ENCODE measurements around the gene GRM1. TPM values are rescaled to one million over a fixed set of nuclear protein-coding genes. Genes with fewer than 3 reads are reported as not detected.

Gene GRM1
- total and polyA plus RNA-seq, 2 donors (not counting 3 experiments of a cell fraction or from before 2014, with no cell fraction given): 0.07 TPM; not detected in 1

DNA sequence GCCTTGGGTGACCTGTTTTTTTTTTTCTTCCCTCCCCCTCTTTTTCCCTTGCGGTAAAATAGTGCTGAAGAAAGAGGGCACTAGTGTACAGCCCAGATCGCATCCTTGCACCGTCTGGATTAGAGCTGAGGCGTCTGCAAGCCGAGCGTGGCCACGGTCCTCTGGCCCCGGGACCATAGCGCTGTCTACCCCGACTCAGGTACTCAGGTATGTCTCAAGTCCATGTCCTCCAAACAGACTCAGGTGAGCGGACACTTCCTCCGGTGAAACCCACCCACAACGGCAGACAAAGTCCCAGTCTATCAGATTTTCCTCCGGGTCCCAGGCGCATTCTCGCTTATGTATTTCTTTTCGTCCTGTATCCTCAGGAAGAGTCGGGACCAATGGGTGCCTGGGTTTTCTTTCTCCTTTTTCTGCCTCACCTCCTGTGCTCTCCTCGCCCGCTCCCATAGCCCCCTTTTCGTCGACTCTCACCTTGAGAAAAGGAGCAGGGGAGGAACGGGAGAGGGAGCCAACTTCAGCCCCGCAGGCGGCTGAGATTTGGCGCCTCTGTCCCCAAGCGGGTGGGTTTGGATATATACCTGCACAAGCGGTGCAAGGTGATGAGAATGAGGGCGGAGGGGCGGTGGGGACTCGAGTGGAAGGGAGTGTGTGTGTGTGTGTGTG is 1.1 kb upstream of the GRM1 start:
- H3K9ac ChIP-seq (replicated peaks; ENCODE audit: extremely low read depth, insufficient read depth, low read length): no peak overlapping the region
- BruUV-seq (replicated peaks): no TSS peak
- H3K79me2 ChIP-seq (ENCODE audit: control insufficient read depth, insufficient read depth, low read length): no peaks in the 10 kb centered on the region
- H3K4me1 ChIP-seq (ENCODE audit: control insufficient read depth, extremely low read depth, insufficient read depth, low read length): no peaks in the 10 kb centered on the region
- TF ChIP-seq, protein P1, sequence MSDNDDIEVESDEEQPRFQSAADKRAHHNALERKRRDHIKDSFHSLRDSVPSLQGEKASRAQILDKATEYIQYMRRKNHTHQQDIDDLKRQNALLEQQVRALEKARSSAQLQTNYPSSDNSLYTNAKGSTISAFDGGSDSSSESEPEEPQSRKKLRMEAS (IDR thresholded peaks at IDR 0.05; ENCODE audit: insufficient read depth, insufficient read length): no peak
- H3K36me3 ChIP-seq (ENCODE audit: control insufficient read depth in 2 of 2, extremely low read depth in 1 of 2, insufficient read depth in 2 of 2, low read length in 2 of 2): no peaks in the 10 kb centered on the region
- no peaks in the 10 kb centered on the region for H3K9me3 ChIP-seq (replicated peaks; ENCODE audit: control insufficient read depth, insufficient read depth, low read length)
- H3K27me3 ChIP-seq (ENCODE audit: control insufficient read depth in 2 of 2, insufficient read depth in 2 of 2, low read length in 2 of 2): peaks cover 19 to 20% of the 10 kb centered on the region in 2 experiments
- no peaks in the 10 kb centered on the region for H4K20me1 ChIP-seq (replicated peaks; ENCODE audit: control insufficient read depth, extremely low read depth, insufficient read depth, low read length)
- intact Hi-C loops (cut with micrococcal nuclease) (loop anchor here (2.0 kb wide), 1 partner anchor 63 kb away; the partner anchor contains the start of gene SHPRH), dilution Hi-C loops (cut with MboI; ENCODE audit: extremely low pct_ligation_motif_present, low sequenced_read_pairs) (no loop called here)
- DNase-seq (ENCODE audit: low read depth, low spot score) (no peak), FAIRE-seq (no peak)
- H3K4me3 ChIP-seq (replicated peaks in 1 of 3; ENCODE audit: insufficient read depth in 1 of 3, low read depth in 1 of 3, low read length in 3 of 3): no peak overlapping the region
- ChIA-PET CTCF (interaction anchor here (0.7 to 2.1 kb wide), 3 partner anchors 14 to 499 kb away, joined by 3 to 8 read pairs (median 3); no protein-coding TSS in a partner anchor), POLR2A (no interaction called here)
- no peak overlapping the region for H3K27ac ChIP-seq (ENCODE audit: insufficient read depth, low read depth, low read length)
- no peak overlapping the region for H2AFZ ChIP-seq (ENCODE audit: low read depth, low read length)
- no peak overlapping the region for H3K4me2 ChIP-seq (ENCODE audit: insufficient read depth, low read length)
- H3K9me1 ChIP-seq (replicated peaks; ENCODE audit: control insufficient read depth, extremely low read depth, insufficient read depth, low read length): no peaks in the 10 kb centered on the region

DNA sequence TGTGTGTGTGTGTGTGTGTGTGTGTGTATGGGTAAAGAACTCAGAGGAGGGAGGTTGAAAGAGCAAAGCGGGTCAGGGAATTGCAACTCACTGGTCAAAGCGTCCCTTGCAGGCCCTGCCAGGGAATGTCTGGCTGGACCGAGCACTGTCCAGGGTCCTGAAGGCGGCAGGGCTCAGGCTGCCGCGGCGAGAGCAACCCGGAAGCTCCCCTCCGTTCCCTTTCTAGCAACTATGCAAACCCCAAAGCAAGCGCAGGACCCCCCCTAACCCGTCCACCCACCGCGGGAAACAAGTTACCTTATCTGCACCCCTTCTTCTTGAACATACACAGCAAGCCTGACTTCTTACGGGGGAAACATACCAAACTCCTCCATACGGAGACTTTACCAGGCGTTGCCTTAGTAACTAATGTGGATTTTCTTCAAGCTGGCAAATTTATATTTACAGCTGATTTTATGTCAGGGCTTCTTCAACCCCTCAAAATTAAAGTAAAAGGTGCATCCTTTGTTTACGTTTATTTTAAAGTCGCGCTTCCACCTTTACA is 538 bp upstream of the GRM1 start:
- H3K79me2 ChIP-seq (ENCODE audit: control insufficient read depth, insufficient read depth, low read length): no peaks in the 10 kb centered on the region
- intact Hi-C loops (cut with micrococcal nuclease) (loop anchor here (2.0 kb wide), 1 partner anchor 64 kb away; the partner anchor contains the start of gene SHPRH), dilution Hi-C loops (cut with MboI; ENCODE audit: extremely low pct_ligation_motif_present, low sequenced_read_pairs) (no loop called here)
- TF ChIP-seq EZH2 (IDR thresholded peaks at IDR 0.05; ENCODE audit: borderline replicate concordance, low read depth, low read length, severe bottlenecking): peak; percentile 56
- TF ChIP-seq, protein P2, sequence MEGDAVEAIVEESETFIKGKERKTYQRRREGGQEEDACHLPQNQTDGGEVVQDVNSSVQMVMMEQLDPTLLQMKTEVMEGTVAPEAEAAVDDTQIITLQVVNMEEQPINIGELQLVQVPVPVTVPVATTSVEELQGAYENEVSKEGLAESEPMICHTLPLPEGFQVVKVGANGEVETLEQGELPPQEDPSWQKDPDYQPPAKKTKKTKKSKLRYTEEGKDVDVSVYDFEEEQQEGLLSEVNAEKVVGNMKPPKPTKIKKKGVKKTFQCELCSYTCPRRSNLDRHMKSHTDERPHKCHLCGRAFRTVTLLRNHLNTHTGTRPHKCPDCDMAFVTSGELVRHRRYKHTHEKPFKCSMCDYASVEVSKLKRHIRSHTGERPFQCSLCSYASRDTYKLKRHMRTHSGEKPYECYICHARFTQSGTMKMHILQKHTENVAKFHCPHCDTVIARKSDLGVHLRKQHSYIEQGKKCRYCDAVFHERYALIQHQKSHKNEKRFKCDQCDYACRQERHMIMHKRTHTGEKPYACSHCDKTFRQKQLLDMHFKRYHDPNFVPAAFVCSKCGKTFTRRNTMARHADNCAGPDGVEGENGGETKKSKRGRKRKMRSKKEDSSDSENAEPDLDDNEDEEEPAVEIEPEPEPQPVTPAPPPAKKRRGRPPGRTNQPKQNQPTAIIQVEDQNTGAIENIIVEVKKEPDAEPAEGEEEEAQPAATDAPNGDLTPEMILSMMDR (IDR thresholded peaks at IDR 0.05; ENCODE audit: extremely low read depth in 1 of 2, insufficient read depth in 1 of 2, low read depth in 1 of 2, low read length in 2 of 2): no peak
- no peak overlapping the region for H3K9ac ChIP-seq (replicated peaks; ENCODE audit: extremely low read depth, insufficient read depth, low read length)
- POLR2A ChIA-PET: no interaction called here
- peak; percentile 43 for FAIRE-seq
- H3K9me3 ChIP-seq (replicated peaks; ENCODE audit: control insufficient read depth, insufficient read depth, low read length): no peaks in the 10 kb centered on the region
- DNase-seq (ENCODE audit: low read depth, low spot score): peak; percentile 52
- H3K4me2 ChIP-seq (ENCODE audit: insufficient read depth, low read length): peak overlapping the region; percentile 76
- no peaks in the 10 kb centered on the region for H3K4me1 ChIP-seq (ENCODE audit: control insufficient read depth, extremely low read depth, insufficient read depth, low read length)
- no TSS peak for BruUV-seq (replicated peaks)
- CTCF ChIA-PET: interaction anchor here (0.7 to 2.1 kb wide), 4 partner anchors 13 to 672 kb away, joined by 3 to 8 read pairs (median 3); no protein-coding TSS in a partner anchor
- H3K36me3 ChIP-seq (ENCODE audit: control insufficient read depth in 2 of 2, extremely low read depth in 1 of 2, insufficient read depth in 2 of 2, low read length in 2 of 2): no peaks in the 10 kb centered on the region
- no peak overlapping the region for H2AFZ ChIP-seq (ENCODE audit: low read depth, low read length)
- no peaks in the 10 kb centered on the region for H3K9me1 ChIP-seq (replicated peaks; ENCODE audit: control insufficient read depth, extremely low read depth, insufficient read depth, low read length)
- no peak overlapping the region for H3K4me3 ChIP-seq (replicated peaks in 1 of 3; ENCODE audit: insufficient read depth in 1 of 3, low read depth in 1 of 3, low read length in 3 of 3)
- H3K27ac ChIP-seq (ENCODE audit: insufficient read depth, low read depth, low read length): no peak overlapping the region
- H4K20me1 ChIP-seq (replicated peaks; ENCODE audit: control insufficient read depth, extremely low read depth, insufficient read depth, low read length): no peaks in the 10 kb centered on the region
- peaks cover 19 to 20% of the 10 kb centered on the region in 2 experiments for H3K27me3 ChIP-seq (ENCODE audit: control insufficient read depth in 2 of 2, insufficient read depth in 2 of 2, low read length in 2 of 2)

All from endothelial cell of umbilical vein (primary cell).